Stimulated activated CD8-positive, alpha-beta memory T cell treated with anti-CD3 and anti-CD28 coated beads, Interleukin-2, amount 100 ng/mL, for 48 hours (primary cell): Measurements from ENCODE around the gene CACTIN.
"Not testable (repeated sequence)": the region's sequence is repeated elsewhere in the genome, so short reads cannot be mapped to it uniquely, and the experiment has no call there.

Source experiments
- DNase-seq, 2 donors: peaks; one replicate each; pipeline ENCODE4 v3.0.0-alpha.2; 2020; ENCODE audit warnings: low read depth in 2 of 2

Gene CACTIN

DNA sequence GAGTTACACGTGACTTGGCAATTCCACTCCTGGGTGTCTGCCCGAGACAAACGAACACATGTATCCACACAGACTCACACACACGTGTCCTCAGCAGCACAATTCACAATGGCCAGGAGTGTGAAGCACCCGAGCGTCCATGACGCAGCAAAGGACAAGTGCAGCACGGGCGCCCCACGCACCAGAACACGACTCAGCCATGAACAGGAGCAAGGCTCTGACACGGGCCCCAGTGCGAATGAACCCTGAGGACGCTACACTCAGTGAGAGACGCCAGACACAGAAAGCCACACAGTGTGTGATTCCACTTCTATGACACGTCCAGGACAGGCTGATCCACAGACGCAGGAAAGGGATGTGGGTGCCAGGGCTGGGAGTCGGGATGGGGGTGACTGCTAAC is 37.2 kb upstream of the CACTIN start:
- DNase-seq: no peak

DNA sequence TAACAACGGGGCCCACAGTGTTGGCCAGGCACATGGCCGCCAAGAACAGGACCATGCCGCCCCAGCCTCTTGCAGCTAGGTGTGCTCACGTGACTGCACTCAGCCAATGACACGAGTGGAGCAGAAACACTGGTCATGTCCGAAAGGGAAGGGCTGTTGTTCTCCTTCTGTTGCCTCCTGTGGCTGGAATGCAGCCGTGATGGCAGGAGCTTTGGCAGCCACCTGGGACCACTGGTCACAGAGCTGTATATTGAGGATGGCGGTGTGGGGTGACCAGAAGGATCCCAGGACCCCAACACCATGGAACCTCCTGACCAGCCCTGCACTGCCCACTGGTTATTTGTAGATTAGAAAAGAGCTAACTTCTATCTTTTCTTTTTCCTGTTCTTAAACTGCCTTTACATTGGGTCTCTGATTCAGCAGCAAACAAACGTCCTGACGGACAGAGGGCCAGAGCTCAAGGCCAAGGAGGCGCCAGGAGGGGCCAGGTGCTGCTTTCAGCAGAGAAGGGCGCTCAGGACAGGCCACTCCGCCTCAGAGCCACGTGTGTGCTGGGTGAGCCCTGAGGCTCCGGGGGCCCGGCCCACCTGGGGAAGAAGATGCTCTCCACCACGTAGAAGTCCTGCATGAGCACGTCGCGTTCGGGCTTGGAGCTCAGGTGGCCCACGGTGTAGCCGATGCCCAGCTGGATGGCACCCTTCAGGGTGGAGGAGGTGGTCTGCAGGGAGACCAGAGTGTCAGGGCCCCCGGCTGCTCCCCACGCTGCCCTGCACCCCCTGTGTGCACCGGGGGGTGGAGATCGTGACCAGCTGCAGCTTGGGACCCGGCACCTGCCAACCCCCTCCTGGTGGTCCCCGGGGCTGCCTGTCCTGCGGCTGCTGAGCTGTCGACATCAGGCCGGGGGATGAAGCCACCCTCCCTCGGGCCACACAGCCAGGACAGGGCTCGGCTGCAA is 35.0 kb upstream of the CACTIN start:
- DNase-seq: no peak

DNA sequence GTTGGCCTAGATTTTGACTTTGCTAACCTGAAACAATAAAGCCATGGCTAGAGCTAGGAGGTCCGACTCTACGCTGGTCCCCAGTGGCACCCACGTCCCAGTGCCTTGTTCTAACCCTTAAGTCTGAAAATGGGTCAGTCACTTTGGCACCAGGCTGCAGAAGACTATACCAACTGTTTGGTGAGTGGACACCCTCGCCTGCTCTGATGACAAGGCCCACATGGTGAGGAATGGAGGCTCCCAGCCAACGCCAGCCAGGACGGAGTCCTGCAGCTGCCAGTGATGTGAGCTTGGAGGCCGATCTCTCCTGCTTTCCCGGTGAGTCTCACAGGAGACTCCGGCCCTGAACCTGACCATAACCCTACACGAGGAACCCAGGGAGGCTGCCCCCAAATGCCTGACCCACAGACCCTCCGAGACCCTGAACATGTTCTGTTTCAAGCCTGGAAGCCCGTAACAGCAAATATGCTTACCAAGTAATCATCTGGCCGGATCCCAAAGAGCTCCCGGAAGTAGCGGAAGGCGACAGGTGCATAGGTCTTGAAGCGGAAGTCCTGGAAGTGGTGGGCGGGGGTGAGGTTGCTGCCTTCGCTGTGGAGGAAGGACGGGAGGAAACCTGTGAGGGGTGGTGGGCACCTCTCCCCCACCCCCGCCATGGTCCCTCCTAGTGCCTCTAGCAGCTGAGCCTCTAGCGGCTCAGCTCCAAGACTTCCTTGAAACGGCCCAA is 34.1 kb upstream of the CACTIN start:
- DNase-seq: no peak

DNA sequence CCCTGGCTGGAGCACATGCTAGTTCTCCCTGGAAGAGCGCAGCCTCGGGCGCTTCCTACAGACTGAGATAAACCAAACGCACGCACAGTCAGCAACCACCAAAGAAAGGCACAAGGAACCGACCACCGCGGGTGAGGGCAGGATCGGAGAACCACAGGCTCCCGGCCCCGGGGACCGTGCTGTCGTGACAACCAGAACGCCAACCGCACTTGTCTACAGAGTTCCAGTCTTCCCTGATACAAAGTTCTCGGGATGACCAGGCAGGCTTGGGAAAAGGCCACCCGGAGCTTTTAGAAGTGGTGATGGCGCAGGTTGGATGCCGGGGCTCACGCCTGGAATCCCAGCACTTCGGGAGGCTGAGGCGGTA is 33.1 kb upstream of the CACTIN start:
- DNase-seq: no peak

- DNase-seq: no peak
Observed at GRCh38 chr19:3658870-3659745, 32.5 kb upstream of the CACTIN start.

- no peak for DNase-seq
Observed at GRCh38 chr19:3658004-3658869, 31.6 kb upstream of the CACTIN start.

- DNase-seq: no peak
Observed at GRCh38 chr19:3657395-3657769, 30.8 kb upstream of the CACTIN start.

- DNase-seq: no peak
Observed at GRCh38 chr19:3656747-3657394, 30.3 kb upstream of the CACTIN start.

GRCh38 chr19:3656073-3656746 is 29.6 kb upstream of the CACTIN start:
- DNase-seq: no peak

- no peak for DNase-seq
Observed at GRCh38 chr19:3655402-3656072, 28.9 kb upstream of the CACTIN start.

GRCh38 chr19:3653865-3654513 is 27.4 kb upstream of the CACTIN start:
- DNase-seq: no peak

DNA sequence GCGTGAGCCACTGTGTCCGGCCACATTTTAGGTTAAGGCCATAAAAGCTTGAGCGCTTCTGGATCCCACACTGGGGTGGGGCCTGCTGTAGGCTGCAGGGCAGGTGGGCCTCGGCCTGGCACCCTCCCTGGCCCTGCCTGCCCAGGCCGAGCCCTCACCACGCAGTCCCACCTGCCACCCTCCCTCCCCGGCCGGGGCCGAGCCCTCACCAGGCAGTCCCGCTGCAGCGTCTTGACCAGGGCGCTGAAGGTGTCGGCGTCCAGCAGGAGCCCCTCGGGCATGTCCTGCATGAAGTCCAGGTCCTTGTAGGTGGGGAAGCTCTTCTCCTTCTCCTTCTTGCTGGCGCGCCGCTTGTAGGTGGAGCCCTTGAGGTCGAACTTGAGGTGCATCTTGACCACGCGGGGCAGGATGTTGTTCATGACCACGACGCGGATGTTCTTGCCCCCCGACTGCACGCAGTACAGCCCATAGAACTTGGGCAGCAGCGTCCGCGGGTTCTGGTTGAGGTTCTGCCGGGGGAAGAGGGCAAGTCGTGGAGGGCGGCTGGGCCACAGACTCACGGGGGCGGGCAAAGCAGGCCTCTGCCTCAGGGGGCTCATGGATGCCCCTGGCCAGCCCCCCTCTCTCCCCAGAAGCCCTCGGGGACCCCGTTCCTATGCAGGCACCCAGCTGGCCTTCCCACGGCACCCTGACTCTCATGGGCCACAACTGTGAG is 26.6 kb upstream of the CACTIN start:
- no peak for DNase-seq

DNA sequence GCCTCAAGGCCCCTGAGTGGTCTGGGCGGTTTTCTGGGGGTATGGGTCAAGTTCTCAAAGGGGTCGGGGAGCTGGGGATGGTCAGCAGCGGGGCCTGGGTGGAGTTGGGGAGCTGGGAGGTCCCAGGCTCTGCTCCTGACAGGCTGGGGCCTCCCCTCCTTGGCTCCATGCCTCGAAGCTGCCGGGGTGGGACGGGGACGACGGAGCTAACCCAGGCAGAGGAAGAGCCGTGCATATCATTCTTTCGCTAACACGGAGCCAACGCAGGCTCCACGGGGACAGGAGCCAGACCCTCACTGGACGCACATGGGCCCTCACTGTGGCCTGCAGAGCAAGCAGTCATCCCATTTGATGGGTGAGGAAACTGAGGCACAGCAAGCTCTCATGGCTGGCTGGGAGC is 25.8 kb upstream of the CACTIN start:
- no peak for DNase-seq

- DNase-seq: no peak
Observed at GRCh38 chr19:3651684-3652083, 25.1 kb upstream of the CACTIN start.

GRCh38 chr19:3649888-3650287 is 23.3 kb upstream of the CACTIN start:
- DNase-seq: no peak

DNA sequence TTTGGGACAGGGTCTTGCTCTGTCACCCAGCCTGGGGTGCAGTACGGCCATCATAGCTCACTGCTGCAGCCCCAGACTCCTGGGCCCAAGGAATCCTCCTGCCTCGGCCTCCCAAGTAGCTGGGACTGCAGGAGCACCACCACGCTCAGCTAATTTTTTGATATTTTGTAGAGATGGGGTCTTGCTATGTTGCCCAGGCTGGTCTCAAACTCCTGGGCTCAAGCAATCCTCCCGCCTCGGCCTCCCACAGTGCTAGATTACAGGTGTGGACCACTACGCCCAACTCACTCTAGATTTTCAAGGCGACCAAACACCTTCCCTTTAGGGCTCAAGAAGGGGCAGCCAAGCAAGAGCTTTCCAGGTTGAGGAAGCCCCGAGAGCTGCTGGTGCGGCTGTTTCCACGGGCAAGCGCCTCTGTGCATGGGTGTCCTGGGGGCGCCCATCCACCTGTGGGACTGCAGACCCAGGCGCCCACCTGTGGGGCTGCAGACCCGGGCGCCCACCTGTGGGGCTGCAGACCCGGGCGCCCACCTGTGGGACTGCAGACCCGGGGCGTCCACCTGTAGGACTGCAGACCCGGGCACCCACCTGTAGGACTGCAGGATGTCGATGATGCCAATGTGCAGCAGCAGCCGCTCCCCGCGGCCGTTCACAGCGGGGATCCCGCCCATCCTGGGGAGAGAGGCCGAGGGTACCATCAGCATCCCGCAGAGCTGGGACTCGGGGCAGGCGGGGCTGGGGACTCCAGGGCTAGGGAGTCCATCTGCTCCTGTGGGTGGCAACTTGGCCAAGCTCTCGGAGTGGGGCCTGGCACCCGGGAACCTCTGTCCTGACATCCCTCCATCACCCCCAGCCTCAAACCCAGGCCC is 21.7 kb upstream of the CACTIN start:
- no peak for DNase-seq

DNA sequence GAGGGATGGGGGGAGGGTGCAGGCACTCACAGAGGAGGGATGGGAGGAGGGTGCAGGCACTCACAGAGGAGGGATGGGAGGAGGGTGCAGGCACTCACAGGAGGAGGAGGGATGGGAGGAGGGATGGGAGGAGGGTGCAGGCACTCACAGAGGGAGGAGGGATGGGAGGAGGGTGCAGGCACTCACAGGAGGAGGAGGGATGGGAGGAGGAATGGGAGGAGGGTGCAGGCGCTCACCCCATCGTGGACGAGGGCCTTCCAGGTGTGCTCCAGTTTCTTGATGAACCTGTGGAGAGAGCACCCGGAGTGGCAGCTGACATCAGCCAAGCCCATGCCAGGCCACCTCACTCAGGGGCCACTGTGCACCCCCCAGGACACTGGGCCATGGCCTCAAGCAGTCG is 20.5 kb upstream of the CACTIN start:
- not testable (repeated sequence) for DNase-seq
